Measurements from ENCODE around the gene ARHGEF2.

Gene ARHGEF2

DNA sequence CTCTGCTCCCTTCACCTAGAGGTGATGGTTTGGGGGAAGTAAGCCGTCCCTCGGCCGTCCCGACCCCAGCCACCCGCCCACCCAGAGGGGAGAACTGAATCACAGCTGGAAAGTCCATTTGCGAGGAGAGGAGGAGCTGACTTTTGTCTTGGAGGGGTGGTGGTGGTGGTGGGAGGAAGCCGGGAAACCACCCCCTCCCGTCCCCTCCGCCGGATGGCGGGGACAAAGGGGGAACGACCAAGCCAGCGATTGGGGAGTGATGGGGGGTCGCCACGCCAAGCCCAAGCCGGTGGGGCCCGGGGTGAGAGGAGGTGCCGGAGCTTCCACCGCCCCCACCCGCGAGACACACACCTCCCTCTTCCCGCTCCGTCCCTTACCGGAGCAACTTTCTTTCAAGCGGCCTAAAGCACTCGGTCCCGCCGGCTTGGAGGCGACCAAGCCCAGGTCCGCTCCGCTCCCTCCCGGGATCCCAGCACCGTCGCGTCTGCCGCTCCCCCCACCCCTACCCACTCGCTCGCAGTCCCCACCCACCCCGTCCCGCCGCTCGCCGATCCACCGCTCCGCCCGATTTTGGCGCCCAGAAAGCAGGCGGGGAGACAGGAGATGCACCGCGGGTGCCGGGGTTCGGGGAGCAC is 540 bp downstream of the ARHGEF2 start:
- 0 to 1% methylated on average over 18 to 27 of the region's 52 CpGs for WGBS, 2 experiments (ENCODE audit: insufficient coverage in 2 of 2)
- no peaks in the 10 kb centered on the region for H3K9me3 ChIP-seq (ENCODE audit: control insufficient read depth, low read length)
- H3K27ac ChIP-seq (ENCODE audit: low read depth, low read length, severe bottlenecking), result peak overlapping the region; percentile 82
- H3K36me3 ChIP-seq (ENCODE audit: control insufficient read depth, insufficient read depth, low read length), result peaks cover 13% of the 10 kb centered on the region
- H3K4me1 ChIP-seq (ENCODE audit: control insufficient read depth, insufficient read depth, low read length, poor library complexity, severe bottlenecking), result peaks cover 51% of the 10 kb centered on the region
- H3K4me3 ChIP-seq (ENCODE audit: extremely low read depth, insufficient read depth, low read length, poor library complexity, severe bottlenecking), result peak overlapping the region; percentile 80

- Histone ChIP-seq H3K9me3 (ENCODE audit: control insufficient read depth, low read length) (no peaks in the 10 kb centered on the region), H3K27ac (ENCODE audit: low read depth, low read length, severe bottlenecking) (peak overlapping the region; percentile 82), H3K4me3 (ENCODE audit: extremely low read depth, insufficient read depth, low read length, poor library complexity, severe bottlenecking) (peak overlapping the region; percentile 80), H3K36me3 (ENCODE audit: control insufficient read depth, insufficient read depth, low read length) (peaks cover 20% of the 10 kb centered on the region), H3K4me1 (ENCODE audit: control insufficient read depth, insufficient read depth, low read length, poor library complexity, severe bottlenecking) (peaks cover 53% of the 10 kb centered on the region)
- 3 to 4% methylated on average over 3 to 5 of the region's 5 CpGs for WGBS, 2 experiments (ENCODE audit: insufficient coverage in 2 of 2)
Measured at GRCh38 chr1:155976913-155977689, 1.2 kb downstream of the ARHGEF2 start.

GRCh38 chr1:155976062-155976912 is 2.1 kb downstream of the ARHGEF2 start:
- peak overlapping the region; percentile 80 for H3K4me3 ChIP-seq (ENCODE audit: extremely low read depth, insufficient read depth, low read length, poor library complexity, severe bottlenecking)
- H3K27ac ChIP-seq (ENCODE audit: low read depth, low read length, severe bottlenecking), result peak overlapping the region; percentile 82
- H3K4me1 ChIP-seq (ENCODE audit: control insufficient read depth, insufficient read depth, low read length, poor library complexity, severe bottlenecking), result peaks cover 57% of the 10 kb centered on the region
- H3K36me3 ChIP-seq (ENCODE audit: control insufficient read depth, insufficient read depth, low read length), result peaks cover 20% of the 10 kb centered on the region
- 0 to 2% methylated on average over 7 to 9 of the region's 14 CpGs for WGBS, 2 experiments (ENCODE audit: insufficient coverage in 2 of 2)
- H3K9me3 ChIP-seq (ENCODE audit: control insufficient read depth, low read length), result no peaks in the 10 kb centered on the region

DNA sequence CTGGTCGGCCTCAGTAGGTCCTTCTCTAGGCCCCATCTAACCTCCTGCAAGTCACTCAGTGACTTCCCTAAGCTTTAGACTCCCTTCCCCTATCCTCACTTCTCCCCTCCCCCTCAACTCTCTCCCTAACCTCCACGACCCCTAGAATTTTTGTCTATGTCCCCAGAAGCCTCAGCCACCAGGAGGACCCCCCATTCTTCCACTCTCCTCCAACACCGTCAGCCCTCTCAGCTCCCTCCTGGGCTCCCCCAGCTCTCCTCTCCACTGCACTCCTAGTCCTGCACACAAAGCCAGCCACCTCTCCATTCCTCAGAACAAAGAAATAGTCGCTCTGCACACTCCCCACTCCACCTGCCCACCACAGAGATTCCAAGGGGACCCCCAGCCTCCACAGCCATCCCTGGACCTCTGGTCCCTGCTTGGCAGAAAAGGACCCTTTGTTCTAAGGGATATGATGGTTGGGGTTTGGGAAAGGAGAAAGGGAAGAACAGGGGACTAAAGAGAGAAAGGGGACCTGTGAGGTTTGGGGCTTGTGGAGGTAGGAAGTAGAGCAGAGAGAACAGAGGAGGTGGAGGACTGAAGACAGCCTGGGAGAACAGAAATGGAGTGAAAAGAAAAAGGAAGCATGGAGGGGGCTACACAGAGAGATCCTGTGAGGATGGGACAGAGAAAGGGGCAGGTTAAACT is 2.8 kb downstream of the ARHGEF2 start:
- Histone ChIP-seq H3K27ac (ENCODE audit: low read depth, low read length, severe bottlenecking) (peak overlapping the region; percentile 60), H3K9me3 (ENCODE audit: control insufficient read depth, low read length) (no peaks in the 10 kb centered on the region), H3K36me3 (ENCODE audit: control insufficient read depth, insufficient read depth, low read length) (peaks cover 20% of the 10 kb centered on the region), H3K4me1 (ENCODE audit: control insufficient read depth, insufficient read depth, low read length, poor library complexity, severe bottlenecking) (peaks cover 57% of the 10 kb centered on the region), H3K4me3 (ENCODE audit: extremely low read depth, insufficient read depth, low read length, poor library complexity, severe bottlenecking) (peak overlapping the region; percentile 80)
- 42 to 53% methylated on average over 3 of the region's 4 CpGs for WGBS, 2 experiments (ENCODE audit: insufficient coverage in 2 of 2)

DNA sequence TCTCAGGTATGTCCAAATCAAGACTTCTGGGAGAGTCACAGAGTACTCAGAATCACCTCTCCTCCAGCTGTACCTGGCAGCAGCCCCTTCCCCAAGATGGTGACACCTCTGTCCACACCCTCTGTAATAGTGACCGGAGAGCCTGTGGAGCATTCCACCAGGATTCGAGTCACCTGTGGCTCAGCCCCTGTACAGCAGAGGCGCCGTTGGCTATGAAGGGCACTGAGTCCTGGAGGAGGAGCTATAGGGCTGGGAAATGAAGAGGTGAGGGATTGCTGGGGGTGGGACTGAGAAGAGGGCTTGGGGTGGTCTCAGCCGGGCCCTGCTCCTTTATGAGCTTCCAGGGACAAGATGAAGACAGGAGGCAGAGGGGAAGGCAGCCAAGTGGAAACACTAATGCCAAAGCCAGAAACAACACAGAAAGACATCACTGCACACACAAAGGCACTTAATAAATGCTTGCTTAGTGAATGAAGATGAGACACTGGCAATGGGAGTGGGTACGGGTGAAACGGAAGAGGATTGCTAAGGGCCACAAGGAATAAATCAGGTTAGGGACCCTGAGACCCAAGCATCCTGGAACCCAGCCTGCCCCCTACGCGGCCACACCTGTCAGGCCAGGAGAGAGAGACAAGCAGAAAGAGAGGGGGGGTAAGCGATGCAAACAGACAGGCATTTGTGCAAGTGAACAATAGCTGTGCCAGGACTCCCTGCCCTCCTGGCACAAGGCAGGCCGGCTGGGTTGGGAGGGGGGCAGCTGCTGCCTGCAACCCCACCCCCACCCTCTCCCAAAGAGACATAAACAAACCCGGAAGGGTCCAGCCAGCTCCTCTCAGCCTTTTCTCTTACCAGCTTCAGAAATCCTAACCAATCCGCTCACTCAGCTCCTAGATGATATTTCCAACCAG is 3.9 kb downstream of the ARHGEF2 start:
- Histone ChIP-seq H3K9me3 (ENCODE audit: control insufficient read depth, low read length) (no peaks in the 10 kb centered on the region), H3K36me3 (ENCODE audit: control insufficient read depth, insufficient read depth, low read length) (peaks cover 30% of the 10 kb centered on the region), H3K4me1 (ENCODE audit: control insufficient read depth, insufficient read depth, low read length, poor library complexity, severe bottlenecking) (peaks cover 57% of the 10 kb centered on the region), H3K27ac (ENCODE audit: low read depth, low read length, severe bottlenecking) (no peak overlapping the region), H3K4me3 (ENCODE audit: extremely low read depth, insufficient read depth, low read length, poor library complexity, severe bottlenecking) (peak overlapping the region; percentile 80)
- WGBS, 2 experiments (ENCODE audit: insufficient coverage in 2 of 2), result 81 to 84% methylated on average over 7 to 8 of the region's 13 CpGs

- Histone ChIP-seq H3K9me3 (ENCODE audit: control insufficient read depth, low read length) (no peaks in the 10 kb centered on the region), H3K4me1 (ENCODE audit: control insufficient read depth, insufficient read depth, low read length, poor library complexity, severe bottlenecking) (peaks cover 59% of the 10 kb centered on the region), H3K27ac (ENCODE audit: low read depth, low read length, severe bottlenecking) (no peak overlapping the region), H3K36me3 (ENCODE audit: control insufficient read depth, insufficient read depth, low read length) (peaks cover 36% of the 10 kb centered on the region), H3K4me3 (ENCODE audit: extremely low read depth, insufficient read depth, low read length, poor library complexity, severe bottlenecking) (no peak overlapping the region)
- 75 to 100% methylated on average over 1 of the region's 3 CpGs for WGBS, 2 experiments (ENCODE audit: insufficient coverage in 2 of 2)
Measured at GRCh38 chr1:155973723-155974122, 4.6 kb downstream of the ARHGEF2 start.

DNA sequence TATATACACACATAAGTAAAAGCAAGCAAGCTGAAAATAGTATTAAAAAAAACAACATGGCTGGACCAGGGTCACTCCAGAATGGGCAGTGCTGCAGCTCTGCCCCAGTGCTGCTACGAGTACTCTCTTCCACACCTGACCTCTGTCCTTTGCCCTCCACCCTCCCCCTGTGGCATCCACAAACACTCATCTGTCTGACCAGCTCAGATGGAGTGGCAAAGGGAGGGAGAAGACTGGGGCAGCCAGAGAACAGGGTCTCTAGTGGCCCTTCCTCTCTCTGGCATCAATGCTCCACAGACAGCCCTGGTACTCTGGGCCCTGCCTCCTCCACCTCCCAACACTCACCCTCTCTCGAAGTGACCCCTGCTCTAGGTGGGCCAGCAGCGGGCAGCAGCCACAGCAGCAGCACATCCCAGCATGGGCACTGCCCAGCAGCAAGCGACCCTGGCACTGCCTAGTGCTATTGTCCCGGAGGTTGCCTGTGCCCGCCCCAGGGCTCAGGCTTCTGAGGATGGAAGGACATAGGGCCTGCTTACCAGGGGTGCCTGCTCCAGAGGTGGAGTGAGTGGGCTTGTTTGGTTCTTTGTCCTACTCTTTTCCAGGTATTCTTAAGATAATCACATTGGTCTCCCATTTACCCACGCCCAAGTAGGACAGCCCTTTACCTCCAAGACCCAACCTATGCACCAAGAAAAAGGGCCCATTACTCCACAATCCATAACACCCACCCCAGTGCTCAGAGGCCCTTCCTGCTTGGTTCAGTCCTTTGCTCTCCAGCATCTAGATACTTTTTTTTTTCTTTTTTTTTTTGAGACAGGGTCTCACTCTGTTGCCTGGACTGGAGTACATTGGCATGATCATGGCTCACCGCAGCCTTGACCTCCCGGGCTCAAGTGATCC is 6.2 kb downstream of the ARHGEF2 start:
- peaks cover 51% of the 10 kb centered on the region for H3K36me3 ChIP-seq (ENCODE audit: control insufficient read depth, insufficient read depth, low read length)

GRCh38 chr1:155970531-155971167 is 7.7 kb downstream of the ARHGEF2 start:
- Histone ChIP-seq H3K4me3 (ENCODE audit: extremely low read depth, insufficient read depth, low read length, poor library complexity, severe bottlenecking) (no peak overlapping the region), H3K27ac (ENCODE audit: low read depth, low read length, severe bottlenecking) (peak overlapping the region; percentile 79), H3K36me3 (ENCODE audit: control insufficient read depth, insufficient read depth, low read length) (peaks cover 66% of the 10 kb centered on the region), H3K4me1 (ENCODE audit: control insufficient read depth, insufficient read depth, low read length, poor library complexity, severe bottlenecking) (peaks cover 64% of the 10 kb centered on the region), H3K9me3 (ENCODE audit: control insufficient read depth, low read length) (no peaks in the 10 kb centered on the region)
- 52 to 54% methylated on average over 11 of the region's 11 CpGs for WGBS, 2 experiments (ENCODE audit: insufficient coverage in 2 of 2)

More for the DNA sequence above, 6.2 kb downstream of the ARHGEF2 start:
- no peak overlapping the region for H3K4me3 ChIP-seq (ENCODE audit: extremely low read depth, insufficient read depth, low read length, poor library complexity, severe bottlenecking)
- 95 to 96% methylated on average over 8 of the region's 9 CpGs for WGBS, 2 experiments (ENCODE audit: insufficient coverage in 2 of 2)
- H3K4me1 ChIP-seq (ENCODE audit: control insufficient read depth, insufficient read depth, low read length, poor library complexity, severe bottlenecking), result peaks cover 74% of the 10 kb centered on the region
- no peaks in the 10 kb centered on the region for H3K9me3 ChIP-seq (ENCODE audit: control insufficient read depth, low read length)
- H3K27ac ChIP-seq (ENCODE audit: low read depth, low read length, severe bottlenecking), result no peak overlapping the region

GRCh38 chr1:155969377-155969791 is 9.0 kb downstream of the ARHGEF2 start:
- H3K27ac ChIP-seq (ENCODE audit: low read depth, low read length, severe bottlenecking), result no peak overlapping the region
- H3K36me3 ChIP-seq (ENCODE audit: control insufficient read depth, insufficient read depth, low read length), result peaks cover 77% of the 10 kb centered on the region
- H3K4me1 ChIP-seq (ENCODE audit: control insufficient read depth, insufficient read depth, low read length, poor library complexity, severe bottlenecking), result peaks cover 52% of the 10 kb centered on the region
- WGBS, 2 experiments (ENCODE audit: insufficient coverage in 2 of 2), result 92 to 100% methylated on average over 4 to 7 of the region's 9 CpGs
- H3K4me3 ChIP-seq (ENCODE audit: extremely low read depth, insufficient read depth, low read length, poor library complexity, severe bottlenecking), result no peak overlapping the region
- no peaks in the 10 kb centered on the region for H3K9me3 ChIP-seq (ENCODE audit: control insufficient read depth, low read length)

All from mesodermal cell (in vitro differentiated cells).